Measurements from ENCODE around the gene UBE3C. TPM values are rescaled to one million over a fixed set of nuclear protein-coding genes. Genes with fewer than 3 reads are reported as not detected.

The UBE3C gene
- total RNA-seq, 4 donors from 2014 or later, result 47.9 to 91.8 (median 66.2) TPM

DNA sequence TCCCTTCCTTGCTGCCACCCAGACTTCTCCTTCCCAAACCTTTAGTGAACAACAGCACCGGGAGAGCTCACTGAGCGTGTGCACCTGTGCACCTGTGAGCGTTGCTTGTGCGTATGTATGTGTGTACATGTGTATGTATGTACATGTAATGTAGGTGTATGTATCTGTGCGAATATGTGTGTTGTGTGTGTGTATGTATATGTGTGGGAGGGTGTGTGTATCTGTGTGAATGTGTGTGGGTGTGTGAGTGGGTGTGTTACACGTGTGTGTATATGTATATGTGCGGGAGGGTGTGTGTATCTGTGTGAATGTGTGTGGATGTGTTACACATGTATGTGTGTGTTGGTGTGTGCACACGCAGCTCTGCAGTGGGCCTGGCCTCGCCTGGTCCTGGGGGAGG is 153.5 kb downstream of the UBE3C start:
- Histone ChIP-seq H3K27me3 (no peaks in the 10 kb centered on the region), H3K27ac (no peak overlapping the region), H3K4me1 (peaks cover 0 to 26% (median 17%) of the 10 kb centered on the region in 4 donors), H3K4me3 (no peak overlapping the region), H3K36me3 (no peaks in the 10 kb centered on the region), H3K9me3 (no peaks in the 10 kb centered on the region)
- in situ Hi-C loops (cut with MboI; ENCODE audit: low pct_ligation_motif_present in 1 of 4, low pct_unique_long_range_greater_than_20kb in 1 of 4, low sequenced_read_pairs in 3 of 4), result no loop called here
- WGBS, 2 donors (ENCODE audit: low coverage in 1 of 2), result 69 to 81% methylated on average over 3 to 9 of the region's 9 CpGs
- no peak for DNase-seq
- no peak for TF ChIP-seq POLR2AphosphoS5 (IDR thresholded peaks at IDR 0.05)
- TF ChIP-seq, protein P1, sequence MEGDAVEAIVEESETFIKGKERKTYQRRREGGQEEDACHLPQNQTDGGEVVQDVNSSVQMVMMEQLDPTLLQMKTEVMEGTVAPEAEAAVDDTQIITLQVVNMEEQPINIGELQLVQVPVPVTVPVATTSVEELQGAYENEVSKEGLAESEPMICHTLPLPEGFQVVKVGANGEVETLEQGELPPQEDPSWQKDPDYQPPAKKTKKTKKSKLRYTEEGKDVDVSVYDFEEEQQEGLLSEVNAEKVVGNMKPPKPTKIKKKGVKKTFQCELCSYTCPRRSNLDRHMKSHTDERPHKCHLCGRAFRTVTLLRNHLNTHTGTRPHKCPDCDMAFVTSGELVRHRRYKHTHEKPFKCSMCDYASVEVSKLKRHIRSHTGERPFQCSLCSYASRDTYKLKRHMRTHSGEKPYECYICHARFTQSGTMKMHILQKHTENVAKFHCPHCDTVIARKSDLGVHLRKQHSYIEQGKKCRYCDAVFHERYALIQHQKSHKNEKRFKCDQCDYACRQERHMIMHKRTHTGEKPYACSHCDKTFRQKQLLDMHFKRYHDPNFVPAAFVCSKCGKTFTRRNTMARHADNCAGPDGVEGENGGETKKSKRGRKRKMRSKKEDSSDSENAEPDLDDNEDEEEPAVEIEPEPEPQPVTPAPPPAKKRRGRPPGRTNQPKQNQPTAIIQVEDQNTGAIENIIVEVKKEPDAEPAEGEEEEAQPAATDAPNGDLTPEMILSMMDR (IDR thresholded peaks at IDR 0.05), result no peak
- TF ChIP-seq EP300 (IDR thresholded peaks at IDR 0.05; ENCODE audit: low read depth), result no peak
- no peak for TF ChIP-seq POLR2A (IDR thresholded peaks at IDR 0.05)
- intact Hi-C loops (cut with DNase I; ENCODE audit: low total_unique reads), result no loop called here

DNA sequence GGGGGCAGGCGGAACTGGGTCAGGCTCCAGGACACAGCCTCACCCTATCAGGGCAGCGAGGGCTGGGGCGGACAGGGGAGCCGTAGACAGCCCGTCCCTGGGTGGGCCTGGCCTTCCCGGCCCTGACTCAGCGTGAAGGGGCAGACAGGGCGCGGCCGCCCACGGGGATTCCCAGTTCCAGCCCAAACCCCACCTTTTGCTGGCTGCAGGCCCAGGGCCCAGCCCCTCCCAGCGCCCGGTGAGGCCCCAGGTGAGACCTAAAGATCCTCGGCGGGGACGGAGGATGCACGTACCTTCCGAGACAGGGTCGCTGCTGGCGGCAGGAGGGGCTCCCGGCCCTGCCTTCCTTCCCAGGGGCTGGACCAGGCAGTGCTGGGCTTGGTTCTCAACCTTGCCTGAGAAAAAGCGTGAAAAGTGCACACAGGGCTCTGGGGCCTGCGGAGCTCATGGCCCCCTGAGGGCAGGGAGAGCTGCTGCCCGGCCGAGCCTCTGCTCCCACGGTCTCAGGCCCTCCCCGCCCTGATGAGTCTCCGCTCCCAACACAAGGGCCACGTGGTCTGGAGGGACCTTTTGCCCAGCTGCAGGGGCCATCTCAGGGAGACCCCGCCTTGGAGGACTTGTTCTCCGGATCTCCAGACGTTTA is 154.2 kb downstream of the UBE3C start:
- WGBS, 2 donors (ENCODE audit: low coverage in 1 of 2), result 42% methylated on average over 23 of the region's 32 CpGs; no CpG with 5 or more reads in 1 of the 2 donors
- no peak for TF ChIP-seq POLR2A (IDR thresholded peaks at IDR 0.05)
- Histone ChIP-seq H3K27ac (no peak overlapping the region), H3K4me3 (no peak overlapping the region), H3K9me3 (no peaks in the 10 kb centered on the region), H3K27me3 (no peaks in the 10 kb centered on the region), H3K36me3 (no peaks in the 10 kb centered on the region), H3K4me1 (peaks cover 0 to 26% (median 17%) of the 10 kb centered on the region in 4 donors)
- intact Hi-C loops (cut with DNase I; ENCODE audit: low total_unique reads), result no loop called here
- peak; percentile 80 for DNase-seq
- in situ Hi-C loops (cut with MboI; ENCODE audit: low pct_ligation_motif_present in 1 of 4, low pct_unique_long_range_greater_than_20kb in 1 of 4, low sequenced_read_pairs in 3 of 4), result no loop called here

DNA sequence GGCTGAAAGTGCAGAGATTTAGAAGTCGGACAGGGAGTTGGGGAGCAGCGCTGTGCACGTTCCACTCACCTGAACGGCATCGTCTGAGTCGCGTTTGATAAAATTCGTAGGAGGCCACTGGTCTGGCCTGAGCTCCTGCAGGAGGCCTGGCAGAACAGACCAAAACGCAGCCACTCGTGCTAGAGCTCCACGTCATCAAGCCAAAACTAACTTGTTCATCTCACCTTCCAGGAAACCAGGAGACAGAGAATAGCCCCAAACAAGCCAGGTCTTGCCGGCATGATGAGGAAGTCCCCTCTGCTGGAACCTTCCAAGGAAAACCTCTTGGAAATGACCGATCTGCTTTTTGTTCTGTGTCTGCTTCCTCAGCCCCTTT is 154.7 kb downstream of the UBE3C start:
- in situ Hi-C loops (cut with MboI; ENCODE audit: low pct_ligation_motif_present in 1 of 4, low pct_unique_long_range_greater_than_20kb in 1 of 4, low sequenced_read_pairs in 3 of 4), result no loop called here
- TF ChIP-seq POLR2AphosphoS5 (IDR thresholded peaks at IDR 0.05) (no peak), POLR2A (IDR thresholded peaks at IDR 0.05) (no peak), EP300 (IDR thresholded peaks at IDR 0.05; ENCODE audit: low read depth) (no peak)
- TF ChIP-seq, protein P1 (IDR thresholded peaks at IDR 0.05), result no peak
- Histone ChIP-seq H3K27ac (no peak overlapping the region), H3K4me3 (no peak overlapping the region), H3K4me1 (peaks cover 0 to 26% (median 17%) of the 10 kb centered on the region in 4 donors), H3K9me3 (no peaks in the 10 kb centered on the region), H3K27me3 (no peaks in the 10 kb centered on the region), H3K36me3 (no peaks in the 10 kb centered on the region)
- no peak for DNase-seq
- WGBS, 2 donors (ENCODE audit: low coverage in 1 of 2), result 84 to 88% methylated on average over 6 to 13 of the region's 13 CpGs
- intact Hi-C loops (cut with DNase I; ENCODE audit: low total_unique reads), result no loop called here

DNA sequence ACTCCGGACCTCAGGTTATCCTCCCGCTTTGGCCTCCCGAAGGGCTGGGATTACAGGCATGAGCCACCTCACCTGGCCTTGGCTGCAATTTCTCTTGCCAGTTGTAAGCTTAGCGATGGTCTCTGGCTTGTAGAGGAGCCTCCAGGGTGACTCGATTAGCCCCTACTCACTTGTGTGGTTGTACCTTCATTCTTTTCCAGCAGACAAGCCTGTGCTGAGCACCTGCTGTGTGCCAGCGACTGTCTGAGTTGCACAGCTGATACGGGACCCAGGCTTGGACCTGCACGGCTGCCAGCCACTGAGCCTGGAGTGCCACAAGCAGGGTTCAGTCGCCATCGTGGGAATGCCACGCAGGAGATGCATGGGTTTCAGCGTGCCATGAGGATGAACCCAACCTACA is 156.0 kb downstream of the UBE3C start:
- Histone ChIP-seq H3K4me1 (peaks cover 0 to 17% (median 10%) of the 10 kb centered on the region in 4 donors), H3K27ac (no peak overlapping the region), H3K4me3 (no peak overlapping the region), H3K36me3 (no peaks in the 10 kb centered on the region), H3K9me3 (no peaks in the 10 kb centered on the region), H3K27me3 (no peaks in the 10 kb centered on the region)
- in situ Hi-C loops (cut with MboI; ENCODE audit: low pct_ligation_motif_present in 1 of 4, low pct_unique_long_range_greater_than_20kb in 1 of 4, low sequenced_read_pairs in 3 of 4) (no loop called here), intact Hi-C loops (cut with DNase I; ENCODE audit: low total_unique reads) (no loop called here)
- TF ChIP-seq EP300 (IDR thresholded peaks at IDR 0.05; ENCODE audit: low read depth), result no peak
- no peak for TF ChIP-seq POLR2AphosphoS5 (IDR thresholded peaks at IDR 0.05)
- TF ChIP-seq POLR2A (IDR thresholded peaks at IDR 0.05), result no peak
- TF ChIP-seq, protein P1 (IDR thresholded peaks at IDR 0.05), result no peak
- DNase-seq, result no peak
- 83 to 100% methylated on average over 3 to 12 of the region's 12 CpGs for WGBS, 2 donors (ENCODE audit: low coverage in 1 of 2)

DNA sequence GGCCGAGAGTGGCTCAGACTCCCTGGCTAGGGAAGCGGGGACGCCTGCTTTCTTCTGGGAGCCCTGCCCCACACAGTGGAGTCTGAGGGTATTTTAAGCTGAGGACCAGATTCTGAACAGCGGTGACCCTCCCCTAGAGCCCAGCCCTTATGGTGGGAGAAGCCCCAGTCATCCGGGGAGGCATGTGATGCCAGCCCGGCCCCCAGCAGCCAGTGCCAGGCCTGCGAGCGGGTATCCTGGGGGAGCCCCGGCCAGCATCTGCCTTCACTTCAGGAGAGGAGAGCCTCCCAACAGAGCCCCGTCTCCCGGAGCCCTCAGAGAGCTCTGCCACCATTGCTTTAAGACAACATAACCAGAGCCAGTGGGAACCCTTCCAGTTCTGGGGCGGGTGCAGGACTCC is 156.6 kb downstream of the UBE3C start:
- no peaks in the 10 kb centered on the region for H3K27me3 ChIP-seq
- peaks cover 0 to 12% (median 6%) of the 10 kb centered on the region in 4 donors for H3K4me1 ChIP-seq
- no peak overlapping the region for H3K27ac ChIP-seq
- TF ChIP-seq POLR2A (IDR thresholded peaks at IDR 0.05) (no peak), POLR2AphosphoS5 (IDR thresholded peaks at IDR 0.05) (no peak), EP300 (IDR thresholded peaks at IDR 0.05; ENCODE audit: low read depth) (no peak)
- TF ChIP-seq, protein P1 (IDR thresholded peaks at IDR 0.05), result no peak
- no peaks in the 10 kb centered on the region for H3K36me3 ChIP-seq
- in situ Hi-C loops (cut with MboI; ENCODE audit: low pct_ligation_motif_present in 1 of 4, low pct_unique_long_range_greater_than_20kb in 1 of 4, low sequenced_read_pairs in 3 of 4) (no loop called here), intact Hi-C loops (cut with DNase I; ENCODE audit: low total_unique reads) (no loop called here)
- H3K4me3 ChIP-seq, result no peak overlapping the region
- DNase-seq, result no peak
- no peaks in the 10 kb centered on the region for H3K9me3 ChIP-seq
- 92% methylated on average over 9 of the region's 12 CpGs; no CpG with 5 or more reads in 1 of the 2 donors for WGBS, 2 donors (ENCODE audit: low coverage in 1 of 2)
